ENCODE measurements around the gene ZFYVE26.
"Not testable (repeated sequence)": the region's sequence is repeated elsewhere in the genome, so short reads cannot be mapped to it uniquely, and the experiment has no call there.

ZFYVE26 gene

GRCh38 chr14:67816326-67817002, at the start of gene ZFYVE26:
TSS of gene ZFYVE26 (minus strand) at chr14:67816590. CDS start at chr14:67815963, 627 bp downstream.
- peak; percentile 95 for DNase-seq

GRCh38 chr14:67863223-67863622, 46.8 kb upstream of the ZFYVE26 start:
- DNase-seq, result no peak

DNA sequence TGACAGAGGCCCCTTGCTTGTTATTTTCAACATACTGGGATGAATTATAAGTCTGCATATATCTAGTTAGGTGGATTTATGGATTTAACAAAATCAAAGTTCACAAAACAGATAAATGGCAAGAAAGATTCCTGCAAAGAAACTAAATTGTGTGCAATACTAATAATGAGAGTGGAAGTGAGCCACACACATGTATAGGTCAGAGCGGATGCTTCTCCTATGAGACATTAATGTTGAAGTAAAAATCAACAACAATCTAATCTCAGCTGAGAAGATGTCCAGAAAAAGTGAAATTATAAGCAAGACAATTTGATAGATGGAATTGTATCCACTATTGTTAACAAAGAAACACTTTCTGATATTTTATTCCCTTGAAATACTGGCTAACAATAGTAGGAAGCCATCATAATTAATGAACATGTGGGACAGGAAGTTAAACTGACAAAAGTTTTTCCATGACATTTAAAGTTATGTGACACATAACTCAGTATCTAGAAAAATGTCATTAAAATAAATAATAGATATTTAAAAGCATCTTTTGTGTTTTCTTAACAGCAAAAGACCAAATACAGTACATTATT, 42.9 kb upstream of the ZFYVE26 start:
- no peak for DNase-seq

GRCh38 chr14:67857778-67858350, 41.5 kb upstream of the ZFYVE26 start:
- no peak for DNase-seq

DNA sequence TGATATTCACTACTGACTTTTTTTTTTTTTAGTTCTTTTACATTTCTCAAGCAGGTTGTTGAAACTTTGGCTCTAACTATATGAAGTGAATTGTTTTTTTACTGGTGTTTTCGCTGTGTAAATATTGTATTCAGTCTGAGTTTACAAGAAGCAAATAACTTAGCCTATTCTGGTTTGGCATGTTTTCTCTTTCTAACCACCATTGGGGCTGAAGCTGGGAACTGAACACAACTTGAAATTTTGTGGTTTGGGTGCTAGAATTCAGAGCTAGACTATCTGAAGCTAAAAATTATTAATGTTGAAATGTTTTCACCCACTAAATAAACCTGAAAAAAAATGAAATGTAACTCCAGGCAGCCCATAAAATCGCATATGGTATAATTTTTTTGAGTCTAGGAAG, 40.4 kb upstream of the ZFYVE26 start:
- DNase-seq, result no peak

DNA sequence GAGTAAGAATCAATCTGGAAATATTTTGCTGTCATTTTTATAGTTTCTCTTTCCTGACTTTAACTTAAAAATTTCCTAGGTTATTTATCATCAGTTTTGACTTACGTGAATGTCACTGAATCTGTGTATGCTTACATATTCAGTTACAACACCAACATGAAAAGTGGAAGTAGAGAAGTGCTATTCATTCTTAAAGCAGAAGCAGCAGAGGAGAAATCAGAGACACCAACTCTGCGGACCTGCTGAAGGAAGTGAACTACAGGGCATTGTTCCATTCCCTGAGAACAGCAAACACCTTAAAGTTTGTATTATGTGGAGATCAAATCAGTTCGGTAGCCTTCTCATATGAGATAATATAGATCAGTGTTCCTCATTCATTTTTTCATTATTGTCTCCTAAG, 37.3 kb upstream of the ZFYVE26 start:
- DNase-seq, result no peak

DNA sequence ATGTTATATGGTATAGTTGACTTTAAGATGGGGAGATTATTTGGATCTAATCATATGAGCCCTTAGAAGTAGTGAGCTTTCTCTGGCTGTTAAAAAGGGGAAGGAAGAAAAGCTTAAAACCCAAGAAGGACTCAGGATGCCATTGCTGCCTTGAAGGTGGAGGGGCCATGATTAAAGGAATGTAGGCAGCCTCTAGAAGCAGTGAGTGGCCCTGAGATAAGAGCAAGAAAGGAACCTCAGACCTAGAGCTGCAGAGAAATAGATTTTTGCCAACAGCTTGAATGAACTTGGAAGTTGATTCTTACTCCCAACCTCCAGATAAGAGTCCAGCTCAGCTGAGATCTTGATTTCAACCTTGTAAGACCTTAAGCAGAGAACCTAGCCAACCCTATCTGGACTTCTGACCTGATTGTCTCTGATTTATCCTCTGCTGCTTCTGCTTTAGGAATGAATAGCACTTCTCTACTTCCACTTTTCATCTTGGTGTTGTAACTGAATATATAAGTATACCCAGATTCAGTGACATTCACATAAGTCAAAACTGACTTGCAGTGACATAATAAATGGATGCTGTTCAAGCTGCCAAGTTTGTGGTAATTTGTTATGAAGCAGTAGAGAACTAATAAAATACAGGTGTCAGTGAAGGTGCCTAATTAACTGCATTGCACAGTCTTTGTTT, 36.7 kb upstream of the ZFYVE26 start:
- no peak for DNase-seq

GRCh38 chr14:67851785-67852410, 35.5 kb upstream of the ZFYVE26 start:
- no peak for DNase-seq

DNA sequence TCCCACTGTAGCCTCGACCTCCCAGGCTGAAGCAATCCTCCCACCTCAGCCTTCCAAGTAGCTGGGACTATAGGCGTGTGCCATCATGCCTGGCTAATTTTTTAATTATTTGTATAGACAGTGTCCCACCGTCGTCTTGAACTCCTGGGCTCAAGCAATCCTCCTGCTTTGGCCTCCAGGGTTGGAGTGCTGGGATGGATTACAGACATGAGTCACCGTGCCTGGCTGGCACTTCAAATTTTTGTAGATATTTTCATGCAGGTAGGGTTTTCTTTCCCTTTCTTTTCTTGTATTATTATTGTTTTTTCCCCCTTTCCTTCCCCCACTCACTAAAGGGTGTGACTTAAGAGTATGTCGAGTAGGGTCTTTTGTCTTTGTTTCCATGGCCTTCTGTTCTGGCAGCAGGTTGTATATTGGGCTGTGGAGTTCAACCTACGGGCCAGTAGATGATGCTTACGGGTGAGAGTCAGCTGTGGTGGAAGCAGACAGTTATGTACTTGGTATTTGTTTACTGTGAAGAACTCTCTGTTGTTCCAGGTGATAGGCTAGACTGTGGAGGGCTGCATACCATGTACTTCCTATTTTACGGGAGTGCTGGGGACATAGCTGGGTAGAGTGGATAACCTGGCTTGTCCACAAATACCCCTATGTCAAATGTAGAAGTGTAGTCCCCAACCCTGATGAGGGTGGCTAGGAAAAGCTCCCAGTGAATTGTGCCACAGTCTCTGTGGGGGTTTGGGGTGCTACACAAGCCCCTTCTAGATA, 33.9 kb upstream of the ZFYVE26 start:
- no peak for DNase-seq

DNA sequence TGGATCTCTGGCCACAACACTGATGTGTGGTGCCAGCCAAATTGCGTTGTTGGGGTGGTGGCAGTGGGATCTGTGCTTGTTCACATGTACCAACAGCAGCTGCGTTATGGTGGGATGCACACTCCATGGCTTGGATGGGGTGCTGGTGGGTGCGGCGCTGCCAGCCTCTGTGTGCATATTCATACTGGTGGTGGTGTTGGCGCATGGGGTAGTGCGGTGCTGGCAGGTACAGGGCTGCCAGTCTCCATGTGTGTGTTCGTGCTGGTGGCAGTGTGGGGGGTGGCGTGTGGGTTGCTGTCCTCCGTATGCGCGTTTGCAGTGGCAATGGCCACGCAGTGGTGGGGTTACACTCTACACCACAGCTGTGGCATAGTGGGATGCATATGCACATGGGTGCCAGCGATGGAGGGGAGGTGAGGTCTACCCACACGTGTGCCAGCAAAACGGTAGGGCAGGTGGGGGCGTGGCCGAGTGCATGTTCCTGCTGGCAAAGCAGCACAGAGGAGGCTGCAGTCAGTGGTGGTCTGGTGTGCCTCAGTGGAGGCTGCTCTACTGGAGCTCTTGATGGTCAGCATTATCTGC, 29.7 kb upstream of the ZFYVE26 start:
- DNase-seq, result no peak

DNA sequence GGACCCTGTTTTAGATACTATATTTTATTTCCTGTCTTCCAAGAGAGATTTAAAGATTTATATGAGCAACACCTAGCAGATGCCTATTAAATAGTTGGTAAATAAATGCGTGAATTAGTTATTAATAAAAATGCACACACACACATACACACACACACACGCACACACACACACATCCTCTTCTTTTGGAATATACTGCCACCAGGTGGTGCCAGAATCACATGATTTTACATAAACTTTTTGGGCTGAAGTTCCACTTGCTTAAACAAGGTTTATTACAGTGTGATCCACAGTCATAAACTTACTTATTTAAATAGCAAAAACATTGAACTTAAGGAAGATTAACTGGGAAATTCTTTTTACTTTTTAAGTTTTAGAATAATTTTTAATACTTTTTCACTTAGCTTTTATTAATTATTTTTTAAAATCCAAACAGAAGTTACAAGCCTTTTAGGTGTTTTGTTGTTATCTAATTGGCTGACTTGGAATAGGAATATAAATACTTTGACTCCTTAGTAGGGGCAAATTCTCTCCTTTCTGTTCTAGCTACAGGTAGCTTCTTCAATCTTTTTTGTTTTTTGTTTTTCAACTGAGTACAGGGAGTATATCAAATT, 20.7 kb upstream of the ZFYVE26 start:
- DNase-seq, result no peak

- DNase-seq, result no peak
Observed at GRCh38 chr14:67835596-67835995, 19.2 kb upstream of the ZFYVE26 start.

GRCh38 chr14:67833403-67833802, 17.0 kb upstream of the ZFYVE26 start:
- DNase-seq, result no peak

- DNase-seq, result no peak
Observed at GRCh38 chr14:67831113-67831512, 14.7 kb upstream of the ZFYVE26 start.

DNA sequence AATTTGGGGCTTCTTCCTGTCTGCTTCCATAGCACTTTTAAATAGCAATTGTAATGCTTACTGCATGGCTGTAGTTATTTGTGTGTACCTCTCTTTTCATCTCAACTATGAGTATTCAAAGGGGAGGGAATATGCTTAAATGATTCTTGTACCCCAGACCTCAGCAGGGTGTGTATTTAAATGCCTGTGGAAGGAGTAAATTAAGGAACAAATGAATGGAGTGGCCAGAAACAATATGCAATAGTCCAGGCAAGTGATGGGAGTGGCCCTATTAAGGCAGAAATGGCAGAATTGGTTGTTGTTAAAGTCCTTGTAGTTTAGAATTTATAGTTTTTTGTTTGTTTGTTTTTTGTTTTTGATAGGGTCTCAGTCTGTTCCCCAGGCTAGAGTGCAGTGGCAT, 4.7 kb upstream of the ZFYVE26 start:
- no peak for DNase-seq

DNA sequence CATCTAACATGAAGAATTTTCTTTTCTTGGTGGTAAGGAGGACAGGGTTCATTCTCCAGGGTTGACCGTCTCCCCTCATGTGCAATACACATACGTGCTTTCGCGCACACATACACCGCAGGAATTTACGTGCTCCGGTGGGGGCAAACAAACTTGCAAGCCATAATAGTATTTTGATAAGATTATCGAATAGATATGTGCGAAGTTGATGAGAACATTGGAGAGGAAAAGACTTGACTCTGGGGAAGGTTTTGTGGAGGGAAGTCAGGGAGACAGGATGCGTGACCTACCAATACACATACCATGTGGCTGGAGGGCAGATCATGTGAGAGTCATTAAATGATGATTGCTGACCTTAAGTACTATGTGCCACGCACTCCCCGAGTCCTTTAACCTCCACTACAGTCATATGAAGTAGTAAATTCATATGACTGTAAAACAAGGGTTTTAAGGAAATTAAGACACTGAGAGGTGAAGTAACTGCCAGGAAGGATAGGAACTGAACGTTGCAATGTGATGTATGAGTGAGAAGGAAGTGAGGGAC, 4.1 kb upstream of the ZFYVE26 start:
- DNase-seq, result peak; percentile 21

- DNase-seq, result peak; percentile 70
Observed at GRCh38 chr14:67819563-67820421, 3.4 kb upstream of the ZFYVE26 start, which contains the start of gene RAD51B. TSS of gene RAD51B (plus strand) at chr14:67819779.

DNA sequence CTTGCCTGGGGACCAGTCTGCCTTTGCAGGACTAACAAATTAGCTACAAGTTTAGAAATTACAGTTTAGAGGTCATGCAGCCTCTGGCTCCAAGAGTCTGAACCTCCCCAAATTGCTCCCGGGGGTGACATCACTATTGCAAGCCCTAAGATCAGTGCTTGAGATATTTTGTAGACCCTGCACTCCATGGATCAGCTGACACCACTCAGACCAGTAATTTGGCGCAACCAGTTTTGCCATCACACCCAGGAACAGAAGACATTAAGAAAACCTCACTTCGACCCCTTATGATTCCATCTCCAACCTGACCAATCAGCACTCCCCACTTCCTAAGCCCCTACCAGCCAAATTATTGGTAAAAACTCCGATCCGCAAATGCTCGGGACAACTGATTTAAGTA, 2.1 kb upstream of the ZFYVE26 start:
- DNase-seq, result not testable (repeated sequence)

- no peak for DNase-seq
Observed at GRCh38 chr14:67817750-67818438, 1.5 kb upstream of the ZFYVE26 start.
